Omental fat pad (tissue), 4 donors: ENCODE data around the gene TTLL1. TPM values are rescaled to one million over a fixed set of nuclear protein-coding genes. Genes with fewer than 3 reads are reported as not detected.

ENCODE experiments used
- ATAC-seq: fragments of 150-250 bp; one replicate; pipeline ENCODE4 v1.9.1; 2016; ENCODE audit warnings: mild to moderate bottlenecking, moderate library complexity; ENCODE audit not compliant: low FRiP score
- DNase-seq: peaks from one replicate; pipeline ENCODE4 v3.0.0-alpha.2; 2019; ENCODE audit warnings: low spot score
- total RNA-seq, 4 donors: library from RNA; depleted of rRNA; stranded (reverse); fragments of >200 nt; gene quantifications; one replicate each; pipeline ENCODE4 v1.1.0, GENCODE V29; 2016
- TF ChIP-seq, protein P1 (sequence below), 3 donors: fragments of 450-650 bp; IDR thresholded peaks; one replicate each; pipeline ENCODE4 v1.5.1; 2016 to 2017; ENCODE audit warnings: antibody characterized with exemption in 3 of 3, mild to moderate bottlenecking in 3 of 3, moderate library complexity in 2 of 3

The TTLL1 gene
- total RNA-seq, result 1 to 10 TPM; 2.2 to 5.3 (median 3.6) TPM

DNA sequence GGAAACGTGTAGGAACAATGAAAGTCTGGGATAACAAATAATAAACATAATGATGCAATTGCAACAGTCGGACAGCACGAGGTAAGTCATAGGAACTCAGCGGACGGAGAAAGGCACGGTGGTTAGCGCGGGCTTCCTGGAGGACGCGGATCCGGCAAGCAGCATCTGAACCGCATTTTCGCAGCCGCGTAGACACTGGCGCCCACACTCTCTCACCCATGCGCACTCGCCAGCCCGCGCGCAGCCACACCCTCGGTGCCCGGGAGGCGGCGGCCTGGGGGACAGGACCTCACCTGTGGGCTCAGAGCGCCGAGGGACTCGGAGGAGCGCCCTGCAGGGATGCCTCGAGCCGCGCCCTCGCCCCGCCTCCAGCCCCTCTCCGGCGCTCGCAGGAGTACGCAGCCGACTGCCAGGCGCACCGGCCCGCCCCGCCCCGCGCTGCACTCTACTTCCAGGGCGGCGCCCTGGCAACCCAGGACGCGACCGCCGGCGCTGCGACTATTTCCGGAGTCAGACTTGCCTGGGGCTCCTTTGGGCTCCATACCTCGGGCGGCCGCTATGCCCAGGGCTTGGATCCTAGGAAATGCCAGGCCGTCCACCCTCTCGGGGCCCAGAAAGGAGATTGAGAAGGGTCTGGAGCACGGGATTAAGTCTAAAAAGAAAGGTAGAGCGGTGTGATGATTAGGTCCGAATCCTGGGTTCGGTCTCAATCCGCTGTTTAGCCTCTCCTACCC lies at the start of gene TTLL1:
Gene TTLL1 (minus strand): TSS at position 408 of the 734 bp plus-strand sequence. CDS start 13,805 bp downstream, outside the sequence.
- TF ChIP-seq, protein P1, sequence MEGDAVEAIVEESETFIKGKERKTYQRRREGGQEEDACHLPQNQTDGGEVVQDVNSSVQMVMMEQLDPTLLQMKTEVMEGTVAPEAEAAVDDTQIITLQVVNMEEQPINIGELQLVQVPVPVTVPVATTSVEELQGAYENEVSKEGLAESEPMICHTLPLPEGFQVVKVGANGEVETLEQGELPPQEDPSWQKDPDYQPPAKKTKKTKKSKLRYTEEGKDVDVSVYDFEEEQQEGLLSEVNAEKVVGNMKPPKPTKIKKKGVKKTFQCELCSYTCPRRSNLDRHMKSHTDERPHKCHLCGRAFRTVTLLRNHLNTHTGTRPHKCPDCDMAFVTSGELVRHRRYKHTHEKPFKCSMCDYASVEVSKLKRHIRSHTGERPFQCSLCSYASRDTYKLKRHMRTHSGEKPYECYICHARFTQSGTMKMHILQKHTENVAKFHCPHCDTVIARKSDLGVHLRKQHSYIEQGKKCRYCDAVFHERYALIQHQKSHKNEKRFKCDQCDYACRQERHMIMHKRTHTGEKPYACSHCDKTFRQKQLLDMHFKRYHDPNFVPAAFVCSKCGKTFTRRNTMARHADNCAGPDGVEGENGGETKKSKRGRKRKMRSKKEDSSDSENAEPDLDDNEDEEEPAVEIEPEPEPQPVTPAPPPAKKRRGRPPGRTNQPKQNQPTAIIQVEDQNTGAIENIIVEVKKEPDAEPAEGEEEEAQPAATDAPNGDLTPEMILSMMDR (IDR thresholded peaks at IDR 0.05), result no peak
- ATAC-seq, result peak; percentile 92

DNA sequence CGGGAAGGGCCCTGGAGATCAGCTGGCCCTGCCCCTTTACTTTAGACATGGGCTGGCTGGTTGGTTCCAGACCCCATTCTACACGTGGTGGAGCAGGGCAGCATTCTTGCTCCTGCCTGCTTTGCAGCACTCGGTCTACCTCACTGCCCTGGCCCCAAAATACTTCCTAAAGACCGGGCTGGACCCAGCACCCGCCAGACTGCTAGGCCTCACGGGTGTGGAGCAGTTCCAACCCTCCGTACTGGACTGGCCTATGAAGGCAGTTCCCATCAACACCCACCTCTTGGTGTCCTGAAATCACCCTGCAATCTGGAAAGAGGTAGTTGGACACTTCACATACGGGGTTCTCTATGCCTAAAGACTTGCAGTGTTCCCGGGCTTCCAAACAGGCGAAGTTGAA lies 47.6 kb upstream of the TTLL1 start:
- ATAC-seq (no peak), DNase-seq (no peak)
- TF ChIP-seq, protein P1 (IDR thresholded peaks at IDR 0.05), result no peak

More for the DNA sequence above, at the start of gene TTLL1:
- peak; percentile 65 for DNase-seq

DNA sequence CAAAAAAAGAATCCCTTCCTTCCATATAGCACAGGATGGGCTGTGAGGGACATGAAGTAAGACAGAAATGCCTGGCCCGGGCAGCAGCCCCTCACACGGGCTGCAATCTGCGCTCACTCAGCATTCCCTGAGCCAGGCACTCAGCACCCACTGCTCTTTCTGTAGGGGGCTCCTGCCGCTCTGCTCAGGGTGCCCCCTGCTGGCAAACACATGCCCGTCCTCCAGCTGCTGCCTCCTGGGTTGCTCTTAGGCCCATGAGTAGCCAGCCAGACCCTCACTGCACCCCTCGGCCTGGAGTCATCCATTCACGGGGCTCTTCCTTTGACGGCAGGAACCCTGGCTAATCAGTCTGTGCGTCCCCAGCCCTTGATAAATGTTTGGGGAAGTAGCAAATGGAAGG lies 47.1 kb upstream of the TTLL1 start:
- TF ChIP-seq, protein P1 (IDR thresholded peaks at IDR 0.05), result no peak
- DNase-seq (no peak), ATAC-seq (no peak)

DNA sequence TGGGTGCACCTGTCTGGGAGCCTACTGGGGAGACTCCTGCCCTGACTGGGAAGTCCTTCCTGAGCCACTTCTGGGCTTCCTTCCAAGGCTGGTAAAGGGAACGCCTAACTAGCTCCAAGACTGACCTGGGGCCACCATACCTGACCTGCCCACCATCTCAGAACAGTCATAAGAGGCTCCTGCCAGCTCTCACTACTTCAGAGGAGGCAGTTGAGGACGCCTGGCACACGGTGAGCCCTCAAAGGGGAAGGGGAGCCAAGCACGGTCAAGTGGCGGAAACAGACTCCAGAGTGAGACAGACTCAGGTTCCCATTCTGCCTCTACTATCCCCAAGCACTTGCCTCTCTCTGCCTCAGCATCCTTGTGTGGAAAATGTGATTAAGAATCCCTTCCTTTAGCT lies 46.4 kb upstream of the TTLL1 start:
- DNase-seq (no peak), ATAC-seq (no peak)
- TF ChIP-seq, protein P1 (IDR thresholded peaks at IDR 0.05), result no peak

DNA sequence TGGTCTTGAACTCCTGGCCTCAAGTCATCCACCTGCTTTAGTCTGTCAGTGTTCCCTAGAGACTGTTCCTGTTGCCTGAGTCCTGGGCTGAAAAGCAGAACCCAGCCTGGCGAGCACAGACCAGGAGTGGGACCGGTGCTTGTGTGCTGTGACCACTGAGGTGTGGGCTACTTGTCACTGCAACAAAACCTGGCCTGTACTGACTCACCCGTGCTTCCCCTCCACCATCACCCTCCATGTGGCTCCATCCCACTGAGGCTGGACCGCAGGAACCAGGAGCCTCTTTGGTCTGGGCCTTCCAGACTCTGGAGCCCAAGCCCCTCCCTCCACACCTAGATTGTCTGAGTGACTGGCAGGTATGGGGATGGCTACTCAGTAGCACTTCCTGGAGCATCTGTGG lies 45.4 kb upstream of the TTLL1 start:
- ATAC-seq, result no peak

DNA sequence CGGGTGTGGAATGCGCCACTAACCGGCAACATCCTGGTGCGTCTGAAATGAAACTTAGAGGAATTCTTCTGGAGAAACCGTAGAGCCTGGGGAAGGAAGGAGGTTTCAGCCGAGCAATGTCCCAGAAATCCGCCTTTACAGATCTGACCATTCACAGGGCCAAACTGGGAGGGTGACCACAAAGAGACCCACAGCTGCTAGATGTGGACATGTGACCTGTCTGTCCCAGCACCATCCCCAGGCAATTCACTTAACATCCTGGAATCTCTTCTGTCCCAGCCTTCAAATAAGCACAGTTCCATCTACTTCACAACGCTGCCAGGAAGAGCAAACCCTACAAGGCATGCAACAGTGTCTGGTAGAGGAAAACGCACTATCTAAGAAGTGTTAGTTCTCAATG lies 44.2 kb upstream of the TTLL1 start:
- DNase-seq (no peak), ATAC-seq (no peak)
- TF ChIP-seq, protein P1 (IDR thresholded peaks at IDR 0.05), result no peak

More for the DNA sequence above, 45.4 kb upstream of the TTLL1 start:
- TF ChIP-seq, protein P1 (IDR thresholded peaks at IDR 0.05), result no peak
- DNase-seq, result no peak
